SK-N-SH treated with all-trans-retinoic acid at 6 μM for 48 hours (cell line): ENCODE measurements around the gene FUOM.

ENCODE experiments used
- GLIS3 ChIP-seq: fragments of 250-450 bp; sonication (Bioruptor Pico); IDR thresholded peaks from 2 replicates; pipeline ENCODE4 v1.5.0; 2020; ENCODE audit warnings: mild to moderate bottlenecking, moderate library complexity
- ISL1 ChIP-seq: fragments of 250-450 bp; sonication (Bioruptor Pico); IDR thresholded peaks from 2 replicates; pipeline ENCODE4 v2.1.2; 2022; ENCODE audit warnings: mild to moderate bottlenecking, moderate library complexity
- RARB ChIP-seq: fragments of 250-450 bp; sonication (Bioruptor Pico); IDR thresholded peaks from 2 replicates; pipeline ENCODE4 v1.8.0; 2021; ENCODE audit warnings: mild to moderate bottlenecking, moderate library complexity
- ZC3H10 ChIP-seq: fragments of 250-450 bp; sonication (Bioruptor Pico); IDR thresholded peaks from 2 replicates; pipeline ENCODE4 v1.5.1; 2021; ENCODE audit warnings: mild to moderate bottlenecking, moderate library complexity
- ZFP3 ChIP-seq: fragments of 250-450 bp; sonication (Bioruptor Pico); IDR thresholded peaks from 2 replicates; pipeline ENCODE4 v1.5.0; 2020; ENCODE audit warnings: mild to moderate bottlenecking, moderate library complexity
- ZNF70 ChIP-seq: fragments of 450-650 bp; formaldehyde crosslinking; IDR thresholded peaks from 2 replicates; pipeline ENCODE4 v1.5.0; 2020; ENCODE audit warnings: mild to moderate bottlenecking, moderate library complexity
- ZNF8 ChIP-seq: fragments of 450-650 bp; formaldehyde crosslinking; IDR thresholded peaks from 2 replicates; pipeline ENCODE4 v1.5.0; 2020; ENCODE audit warnings: mild to moderate bottlenecking, moderate library complexity
- TF ChIP-seq, protein P1 (sequence below): fragments of 250-450 bp; sonication (Bioruptor Pico); IDR thresholded peaks from 2 replicates; pipeline ENCODE4 v1.8.0; 2020; ENCODE audit warnings: mild to moderate bottlenecking, moderate library complexity, borderline replicate concordance
- TF ChIP-seq, protein P2 (sequence below): fragments of 250-450 bp; sonication (Bioruptor Pico); IDR thresholded peaks from 2 replicates; pipeline ENCODE4 v1.8.0; 2021; ENCODE audit warnings: low read depth, mild to moderate bottlenecking, moderate library complexity, borderline replicate concordance

DNA sequence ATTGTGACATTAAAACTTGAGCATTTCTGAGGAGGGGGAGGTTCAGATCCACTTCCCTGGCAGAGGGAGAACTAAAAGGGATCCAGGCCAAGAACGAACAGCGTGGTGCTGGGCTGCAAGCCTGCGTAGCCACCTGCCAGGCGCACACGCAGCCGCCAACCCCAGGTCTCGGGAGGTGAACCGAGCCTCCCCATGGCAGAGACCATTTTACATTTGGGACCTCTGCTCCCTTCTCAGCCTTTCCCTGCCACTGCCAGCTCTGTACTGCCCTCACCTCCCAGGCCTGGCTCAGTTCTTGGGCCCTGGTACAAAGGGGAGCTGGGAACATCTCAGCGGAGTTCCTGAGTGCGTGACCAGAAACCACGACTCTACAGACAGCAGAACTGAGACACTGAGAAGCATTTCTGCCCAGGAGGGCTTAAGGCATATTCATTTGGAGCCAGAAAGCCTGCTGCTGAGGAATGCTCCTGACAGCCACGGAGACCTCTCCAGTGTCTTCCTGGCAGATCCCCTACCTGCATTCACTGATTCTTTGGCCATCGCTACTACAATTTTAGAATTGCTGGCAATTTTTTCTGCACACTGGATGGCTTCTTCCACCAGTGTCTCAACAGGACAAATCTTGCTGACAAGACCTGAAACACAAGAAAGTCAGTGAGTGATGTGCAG, 7.8 kb upstream of the FUOM start:
- TF ChIP-seq ZNF70 (CRISPR knock-in tag), result no peak
- TF ChIP-seq, protein P1, sequence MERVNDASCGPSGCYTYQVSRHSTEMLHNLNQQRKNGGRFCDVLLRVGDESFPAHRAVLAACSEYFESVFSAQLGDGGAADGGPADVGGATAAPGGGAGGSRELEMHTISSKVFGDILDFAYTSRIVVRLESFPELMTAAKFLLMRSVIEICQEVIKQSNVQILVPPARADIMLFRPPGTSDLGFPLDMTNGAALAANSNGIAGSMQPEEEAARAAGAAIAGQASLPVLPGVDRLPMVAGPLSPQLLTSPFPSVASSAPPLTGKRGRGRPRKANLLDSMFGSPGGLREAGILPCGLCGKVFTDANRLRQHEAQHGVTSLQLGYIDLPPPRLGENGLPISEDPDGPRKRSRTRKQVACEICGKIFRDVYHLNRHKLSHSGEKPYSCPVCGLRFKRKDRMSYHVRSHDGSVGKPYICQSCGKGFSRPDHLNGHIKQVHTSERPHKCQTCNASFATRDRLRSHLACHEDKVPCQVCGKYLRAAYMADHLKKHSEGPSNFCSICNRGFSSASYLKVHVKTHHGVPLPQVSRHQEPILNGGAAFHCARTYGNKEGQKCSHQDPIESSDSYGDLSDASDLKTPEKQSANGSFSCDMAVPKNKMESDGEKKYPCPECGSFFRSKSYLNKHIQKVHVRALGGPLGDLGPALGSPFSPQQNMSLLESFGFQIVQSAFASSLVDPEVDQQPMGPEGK, result no peak
- no peak for TF ChIP-seq RARB
- TF ChIP-seq ZFP3 (CRISPR knock-in tag), result no peak
- no peak for TF ChIP-seq ZNF8 (CRISPR knock-in tag)
- TF ChIP-seq GLIS3 (CRISPR knock-in tag), result no peak
- TF ChIP-seq ISL1 (CRISPR knock-in tag), result no peak
- TF ChIP-seq, protein P2, sequence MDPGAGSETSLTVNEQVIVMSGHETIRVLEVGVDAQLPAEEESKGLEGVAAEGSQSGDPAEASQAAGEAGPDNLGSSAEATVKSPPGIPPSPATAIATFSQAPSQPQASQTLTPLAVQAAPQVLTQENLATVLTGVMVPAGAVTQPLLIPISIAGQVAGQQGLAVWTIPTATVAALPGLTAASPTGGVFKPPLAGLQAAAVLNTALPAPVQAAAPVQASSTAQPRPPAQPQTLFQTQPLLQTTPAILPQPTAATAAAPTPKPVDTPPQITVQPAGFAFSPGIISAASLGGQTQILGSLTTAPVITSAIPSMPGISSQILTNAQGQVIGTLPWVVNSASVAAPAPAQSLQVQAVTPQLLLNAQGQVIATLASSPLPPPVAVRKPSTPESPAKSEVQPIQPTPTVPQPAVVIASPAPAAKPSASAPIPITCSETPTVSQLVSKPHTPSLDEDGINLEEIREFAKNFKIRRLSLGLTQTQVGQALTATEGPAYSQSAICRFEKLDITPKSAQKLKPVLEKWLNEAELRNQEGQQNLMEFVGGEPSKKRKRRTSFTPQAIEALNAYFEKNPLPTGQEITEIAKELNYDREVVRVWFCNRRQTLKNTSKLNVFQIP (CRISPR knock-in tag), result no peak
- no peak for TF ChIP-seq ZC3H10 (CRISPR knock-in tag)
